DND-41 (cell line): ENCODE measurements around the gene DIAPH3.

Experiments
- ATAC-seq: fragments of 200-7000 bp; cut with Tn5 transposase; 3 replicates; pipeline ENCODE4 v1.9.1; 2021; ENCODE audit warnings: low read depth; ENCODE audit not compliant: insufficient read depth
- DNase-seq: peaks from one replicate; pipeline ENCODE4 v3.0.0-alpha.2; 2020
- H2AFZ ChIP-seq: 2 replicates; pipeline ENCODE4 v1.6.0; 2012; ENCODE audit warnings: low read depth, low read length
- H3K27ac ChIP-seq: 2 replicates; pipeline ENCODE4 v1.5.1; 2012; ENCODE audit warnings: low read length, inconsistent platforms
- H3K27me3 ChIP-seq: fragments of 200-600 bp; sonication (generic); 2 replicates; pipeline ENCODE4 v1.6.0; 2012; ENCODE audit warnings: low read length, mild to moderate bottlenecking, inconsistent platforms; ENCODE audit not compliant: insufficient read depth, poor library complexity
- H3K36me3 ChIP-seq: 2 replicates; pipeline ENCODE4 v1.5.1; 2012; ENCODE audit warnings: low read length, inconsistent platforms; ENCODE audit not compliant: insufficient read depth
- H3K4me1 ChIP-seq: 2 replicates; pipeline ENCODE4 v1.5.1; 2012; ENCODE audit warnings: mild to moderate bottlenecking, low read length; ENCODE audit not compliant: insufficient read depth
- H3K4me2 ChIP-seq: 2 replicates; pipeline ENCODE4 v1.6.0; 2012; ENCODE audit warnings: mild to moderate bottlenecking, moderate library complexity, low read length, inconsistent platforms; ENCODE audit not compliant: insufficient read depth
- H3K4me3 ChIP-seq, 2 experiments: fragments of 200-600 bp in 1 of 2; shearing (Covaris generic) in 1 of 2; 2 replicates each; pipeline ENCODE4 v1.5.1; 2012 to 2016; ENCODE audit warnings: inconsistent platforms in 2 of 2, low read length in 2 of 2, mild to moderate bottlenecking in 2 of 2, low read depth in 1 of 2, moderate library complexity in 1 of 2
- H3K79me2 ChIP-seq: 2 replicates; pipeline ENCODE4 v1.6.0; 2012; ENCODE audit warnings: low read length, inconsistent platforms; ENCODE audit not compliant: insufficient read depth
- H3K9ac ChIP-seq: 2 replicates; pipeline ENCODE4 v1.6.0; 2012; ENCODE audit warnings: low read depth, mild to moderate bottlenecking, inconsistent platforms, low read length, moderate library complexity
- H3K9me3 ChIP-seq: 2 replicates; pipeline ENCODE4 v1.5.1; 2012; ENCODE audit warnings: low read length, moderate library complexity, mild to moderate bottlenecking, inconsistent platforms; ENCODE audit not compliant: insufficient read depth, severe bottlenecking
- H4K20me1 ChIP-seq: 2 replicates; pipeline ENCODE4 v1.6.0; 2012; ENCODE audit warnings: low read length; ENCODE audit not compliant: insufficient read depth
- CTCF ChIP-seq: IDR thresholded peaks from 2 replicates; pipeline ENCODE4 v1.5.1; 2012; ENCODE audit warnings: borderline replicate concordance, low read length, moderate library complexity, mild to moderate bottlenecking; ENCODE audit not compliant: poor library complexity, severe bottlenecking; ENCODE audit errors: extremely low read depth
- EZH2 ChIP-seq: IDR thresholded peaks from 3 replicates; pipeline ENCODE4 v1.6.1; 2012; ENCODE audit warnings: borderline replicate concordance, low read depth, mild to moderate bottlenecking, moderate library complexity, low read length, inconsistent platforms; ENCODE audit not compliant: severe bottlenecking

Gene DIAPH3

DNA sequence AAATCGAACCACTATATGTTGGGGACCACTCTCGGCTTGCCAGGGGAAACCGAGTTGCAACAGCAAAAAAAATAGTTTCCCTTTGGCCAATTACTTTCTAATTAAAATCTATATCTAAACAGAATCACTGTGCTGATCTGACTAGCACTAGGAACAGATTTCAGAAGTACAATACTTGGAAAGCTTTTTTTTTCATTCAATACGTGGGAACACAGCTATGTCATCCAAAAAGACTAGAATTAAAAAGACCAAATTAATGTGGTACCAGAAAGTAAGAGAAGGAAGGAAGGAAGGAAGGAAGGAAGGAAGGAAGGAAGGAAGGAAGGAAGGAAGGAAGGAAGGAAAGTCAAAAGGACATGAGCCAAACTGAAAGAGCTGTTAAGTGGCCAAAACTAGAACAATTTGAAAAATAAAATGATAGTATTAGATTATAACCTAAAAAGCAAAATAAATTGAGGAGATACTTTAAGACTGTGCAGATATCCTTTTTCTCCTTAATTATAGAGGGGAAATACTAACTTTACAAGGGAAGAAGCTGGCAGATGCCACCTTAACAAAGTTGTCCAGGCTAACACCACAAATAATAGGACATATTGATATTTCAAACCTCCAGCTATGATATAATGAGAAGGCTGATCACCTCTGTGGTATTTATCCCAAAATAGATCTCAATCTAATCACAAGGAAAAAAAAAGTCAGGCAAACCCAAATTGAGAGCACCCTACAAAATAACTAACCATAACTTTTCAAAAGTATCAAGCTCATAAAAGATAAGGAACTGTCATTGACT, 63.9 kb downstream of the DIAPH3 start:
- no peak overlapping the region for H3K4me2 ChIP-seq
- DNase-seq = no peak
- TF ChIP-seq CTCF (no peak), EZH2 (no peak)
- no peak overlapping the region for H2AFZ ChIP-seq
- H3K36me3 ChIP-seq = peaks cover 23% of the 10 kb centered on the region; the same call in 1 of the 2 replicates
- no peak for ATAC-seq
- H3K27me3 ChIP-seq = no peaks in the 10 kb centered on the region
- no peak overlapping the region for H3K4me3 ChIP-seq
- no peak overlapping the region for H3K27ac ChIP-seq
- H3K9ac ChIP-seq = no peak overlapping the region
- peaks cover 59% of the 10 kb centered on the region for H3K79me2 ChIP-seq
- no peaks in the 10 kb centered on the region; the same call in 1 of the 2 replicates for H4K20me1 ChIP-seq
- no peaks in the 10 kb centered on the region for H3K4me1 ChIP-seq
- H3K9me3 ChIP-seq = no peaks in the 10 kb centered on the region

DNA sequence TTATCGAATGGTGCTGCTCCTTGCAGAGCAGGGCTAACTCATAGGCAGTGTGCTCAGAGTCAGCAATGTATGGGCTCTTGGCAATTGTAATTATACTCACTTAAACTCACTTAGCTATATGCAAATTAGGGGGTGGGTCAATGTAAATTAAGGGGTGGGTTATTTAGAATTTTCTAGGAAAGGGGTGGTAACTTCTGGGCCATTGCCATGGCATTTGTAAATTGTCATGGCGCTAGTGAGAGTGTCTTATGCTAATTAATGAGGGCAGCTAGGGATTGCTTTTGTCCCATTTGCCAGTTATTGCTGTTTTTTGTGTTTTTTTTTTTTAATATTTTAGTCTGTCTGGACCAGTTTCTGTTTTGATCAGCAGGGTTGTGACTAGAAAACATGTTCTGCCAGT, 68.4 kb downstream of the DIAPH3 start:
- H3K27ac ChIP-seq = no peak overlapping the region
- no peaks in the 10 kb centered on the region for H3K4me1 ChIP-seq
- ATAC-seq (no peak), DNase-seq (no peak)
- H3K9ac ChIP-seq = no peak overlapping the region
- H3K36me3 ChIP-seq = peaks cover 38% of the 10 kb centered on the region; the same call in 1 of the 2 replicates
- H3K27me3 ChIP-seq = no peaks in the 10 kb centered on the region
- TF ChIP-seq CTCF (no peak), EZH2 (no peak)
- no peak overlapping the region for H2AFZ ChIP-seq
- no peaks in the 10 kb centered on the region for H3K9me3 ChIP-seq
- H4K20me1 ChIP-seq = no peaks in the 10 kb centered on the region; the same call in 1 of the 2 replicates
- peaks cover 33% of the 10 kb centered on the region for H3K79me2 ChIP-seq
- no peak overlapping the region for H3K4me2 ChIP-seq
- no peak overlapping the region for H3K4me3 ChIP-seq

DNA sequence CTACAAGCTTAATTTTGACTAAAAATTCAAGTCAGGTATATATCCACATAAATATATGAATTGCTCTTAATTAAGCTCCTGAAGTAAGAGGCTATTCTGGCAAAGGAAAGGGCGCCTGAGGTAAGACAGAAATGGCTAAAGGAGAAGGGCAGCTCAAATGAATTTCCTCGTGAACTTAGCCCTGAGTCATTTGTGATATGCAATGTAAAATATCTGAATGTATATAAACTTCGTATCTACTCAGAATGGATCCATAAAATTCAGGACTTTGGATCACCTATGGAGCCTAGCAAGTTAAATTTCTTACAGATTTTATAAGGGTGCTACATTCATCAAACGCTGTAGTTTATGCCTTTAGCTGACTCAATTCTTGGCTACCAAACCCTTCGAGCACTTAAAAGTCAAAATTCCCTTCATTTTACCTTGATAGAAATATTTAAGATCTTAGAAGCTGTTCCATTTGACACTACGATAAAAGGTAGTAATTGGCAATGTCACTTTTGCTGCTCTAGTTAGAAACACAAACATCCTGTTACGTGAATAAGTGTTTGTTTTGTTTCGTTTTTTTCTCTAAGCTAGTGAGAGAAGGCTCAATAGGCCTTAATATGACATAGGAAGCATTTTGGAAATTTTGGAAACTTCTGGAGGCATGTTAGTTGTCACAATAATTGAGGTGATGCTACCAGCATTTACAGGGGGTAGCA, 69.2 kb downstream of the DIAPH3 start:
- Histone ChIP-seq H3K27me3 (no peaks in the 10 kb centered on the region), H3K9ac (no peak overlapping the region), H3K4me3 (no peak overlapping the region), H4K20me1 (no peaks in the 10 kb centered on the region; the same call in 1 of the 2 replicates), H3K36me3 (peaks cover 46% of the 10 kb centered on the region; the same call in 1 of the 2 replicates), H3K4me1 (no peaks in the 10 kb centered on the region), H3K9me3 (no peaks in the 10 kb centered on the region), H3K79me2 (peaks cover 26% of the 10 kb centered on the region), H2AFZ (no peak overlapping the region), H3K27ac (no peak overlapping the region), H3K4me2 (no peak overlapping the region)
- ATAC-seq = no peak
- TF ChIP-seq EZH2 (no peak), CTCF (no peak)
- no peak for DNase-seq
